GM12878 (cell line): Measurements from ENCODE around the gene ALCAM. TPM values are rescaled to one million over a fixed set of nuclear protein-coding genes. Genes with fewer than 3 reads are reported as not detected.
A peak's percentile ranks its signal among the peaks of the same experiment; 100 is the strongest.

ENCODE experiments used
- ATF3 ChIP-seq: IDR thresholded peaks from 2 replicates; pipeline ENCODE4 v1.6.1; 2011; ENCODE audit warnings: low read depth, mild to moderate bottlenecking, low read length, moderate library complexity, borderline replicate concordance; ENCODE audit errors: extremely low read depth
- ATF7 ChIP-seq: fragments of 450-650 bp; IDR thresholded peaks from 2 replicates; pipeline ENCODE4 v1.6.1; 2016; ENCODE audit warnings: low read depth, mild to moderate bottlenecking
- CBFB ChIP-seq: IDR thresholded peaks from 2 replicates; pipeline ENCODE4 v1.6.1; 2016; ENCODE audit warnings: antibody characterized with exemption, low read depth
- CBX3 ChIP-seq: fragments of 200-600 bp; sonication (generic); IDR thresholded peaks from 2 replicates; pipeline ENCODE4 v1.6.1; 2016; ENCODE audit warnings: low read depth, borderline replicate concordance
- EGR1 ChIP-seq, 2 experiments: IDR thresholded peaks; 1 replicate in 1 of 2; 2 replicates in 1 of 2; pipeline ENCODE4 v1.6.1; 2011 to 2012; ENCODE audit warnings: low read depth in 2 of 2, low read length in 2 of 2, borderline replicate concordance in 1 of 2, mild to moderate bottlenecking in 1 of 2, moderate library complexity in 1 of 2
- HCFC1 ChIP-seq: fragments of 150-350 bp; IDR thresholded peaks from 2 replicates; pipeline ENCODE4 v1.6.1; 2014; ENCODE audit warnings: low read length
- MEF2A ChIP-seq: IDR thresholded peaks from 2 replicates; pipeline ENCODE4 v1.6.1; 2011; ENCODE audit warnings: low read depth, mild to moderate bottlenecking, low read length, moderate library complexity; ENCODE audit not compliant: insufficient read depth
- MYB ChIP-seq: fragments of 150-350 bp; IDR thresholded peaks from 2 replicates; pipeline ENCODE4 v1.6.1; 2014; ENCODE audit warnings: mild to moderate bottlenecking, low read depth, low read length, borderline replicate concordance
- NBN ChIP-seq: fragments of 450-650 bp; IDR thresholded peaks from 2 replicates; pipeline ENCODE4 v1.6.1; 2016
- NFYA ChIP-seq: IDR thresholded peaks from 2 replicates; pipeline ENCODE4 v1.6.1; 2011; ENCODE audit warnings: low read depth, mild to moderate bottlenecking, low read length, improper control_type of control experiment, borderline replicate concordance
- NKRF ChIP-seq: fragments of 450-650 bp; conservative IDR thresholded peaks from 2 replicates; pipeline ENCODE4 v1.6.1; 2017; ENCODE audit warnings: mild to moderate bottlenecking, moderate library complexity
- NR2C2 ChIP-seq: IDR thresholded peaks from 2 replicates; pipeline ENCODE4 v1.6.1; 2011; ENCODE audit warnings: borderline replicate concordance, low read depth; ENCODE audit not compliant: control insufficient read depth, insufficient read length
- NR2F1 ChIP-seq: fragments of 450-650 bp; conservative IDR thresholded peaks from 2 replicates; pipeline ENCODE4 v1.6.1; 2017; ENCODE audit warnings: mild to moderate bottlenecking
- NRF1 ChIP-seq: conservative IDR thresholded peaks from 2 replicates; pipeline ENCODE4 v1.6.1; 2011; ENCODE audit warnings: mild to moderate bottlenecking, low read depth, low read length, improper control_type of control experiment
- POLR2A ChIP-seq: IDR thresholded peaks from 2 replicates; pipeline ENCODE4 v1.6.1; 2011; ENCODE audit warnings: low read depth, mild to moderate bottlenecking, low read length
- PRDM15 ChIP-seq: fragments of 450-650 bp; formaldehyde crosslinking; IDR thresholded peaks from 2 replicates; pipeline ENCODE4 v1.4.0; 2020; ENCODE audit warnings: mild to moderate bottlenecking, moderate library complexity
- SMAD1 ChIP-seq: fragments of 450-650 bp; IDR thresholded peaks from 2 replicates; pipeline ENCODE4 v1.6.1; 2018; ENCODE audit warnings: mild to moderate bottlenecking, low read depth; ENCODE audit not compliant: partially characterized antibody
- SRF ChIP-seq, 2 experiments: IDR thresholded peaks; 2 replicates each; pipeline ENCODE4 v1.6.1; 2011; ENCODE audit warnings: low read depth in 2 of 2, low read length in 2 of 2, mild to moderate bottlenecking in 1 of 2, moderate library complexity in 1 of 2
- TCF7 ChIP-seq: IDR thresholded peaks from 2 replicates; pipeline ENCODE4 v1.6.1; 2014; ENCODE audit warnings: antibody characterized with exemption, borderline replicate concordance
- YY1 ChIP-seq: IDR thresholded peaks from 2 replicates; pipeline ENCODE4 v1.6.1; 2011; ENCODE audit warnings: low read depth, mild to moderate bottlenecking, low read length
- ZBTB33 ChIP-seq: fragments of 450-650 bp; IDR thresholded peaks from 2 replicates; pipeline ENCODE4 v1.6.1; 2017; ENCODE audit warnings: mild to moderate bottlenecking
- ZNF274 ChIP-seq: IDR thresholded peaks from one replicate; pipeline ENCODE4 v1.8.0; 2011; ENCODE audit not compliant: insufficient read length, insufficient read depth
- ZZZ3 ChIP-seq: IDR thresholded peaks from 2 replicates; pipeline ENCODE4 v1.6.1; 2011; ENCODE audit warnings: low read depth; ENCODE audit not compliant: control insufficient read depth, insufficient read length
- polyA plus RNA-seq, 11 experiments: library from polyadenylated mRNA; depleted of rRNA in 4 of 11; unstranded in 6 of 11; stranded (reverse) in 5 of 11; fragments of >200 nt; fragmentation: Nextera tagmentation in 4 of 11; fragmentation: Illumina TruSeq in 1 of 11; extraction: Ambion mirVana in 4 of 11; extraction: Trizol in 1 of 11; gene quantifications; 1 replicate in 1 of 11; 2 replicates in 10 of 11; pipeline versions ENCODE4 v1.2.1 to v1.2.3, GENCODE V29; 2011 to 2016; ENCODE audit warnings: inconsistent platforms in 2 of 11, missing spikeins in 2 of 11, low read depth in 1 of 11
- total RNA-seq, 4 experiments: library from RNA; depleted of rRNA in 3 of 4; stranded (reverse); fragments of >200 nt in 3 of 4; fragmentation: Illumina TruSeq in 1 of 4; extraction: Trizol in 1 of 4; gene quantifications; 2 replicates each; pipeline versions ENCODE4 v1.2.1 to v1.2.3, GENCODE V29; 2013 to 2021

Gene ALCAM
- total and polyA plus RNA-seq, 10 of the 15 experiments (the other 5 are each of a cell fraction or from before 2014, with no cell fraction given): 12.2 to 54.2 (median 32.6) TPM

GRCh38 chr3:105367406-105368213 is 901 bp downstream of the ALCAM start (continued):
- TF ChIP-seq SRF (IDR thresholded peaks at IDR 0.05; ENCODE audit: low read depth in 2 of 2, low read length in 2 of 2) (no peak), NRF1 (no peak), CBFB (peak; percentile 98), NR2F1 (peak; percentile 84), ATF3 (no peak), NFYA (no peak), MEF2A (0 out of 2 replicates have a peak, but pooled peaks have one; percentile 20), CBX3 (no peak), TCF7 (no peak), EGR1 (IDR thresholded peaks at IDR 0.05; ENCODE audit: borderline replicate concordance in 1 of 2, low read depth in 2 of 2, low read length in 2 of 2) (peak in 1 of 2 experiments; percentile 4; a peak in 1 of 3 replicates), NBN (no peak), SMAD1 (no peak), ZZZ3 (no peak), NKRF (peak; percentile 47; the same call in 1 of the 2 replicates), ATF7 (peak; percentile 53), ZBTB33 (no peak), HCFC1 (no peak), YY1 (peak; percentile 50; the same call in 1 of the 2 replicates), ZNF274 (no peak), POLR2A (peak; percentile 73), MYB (no peak), PRDM15 (CRISPR knock-in tag) (no peak), NR2C2 (no peak)
